Dermis blood vessel endothelial cell (primary cell): ENCODE data around the gene IPPK. TPM values are rescaled to one million over a fixed set of nuclear protein-coding genes. Genes with fewer than 3 reads are reported as not detected.
A peak's percentile ranks its signal among the peaks of the same experiment; 100 is the strongest.

Experiments
- DNase-seq: peaks from one replicate; pipeline ENCODE4 v3.0.0; 2010
- total RNA-seq: library from RNA; depleted of rRNA; stranded (reverse); fragments of >200 nt; gene quantifications from 2 replicates; pipeline ENCODE4 v1.2.3, GENCODE V29; 2014

Gene IPPK
- total RNA-seq, 1 donor from 2014 or later: 20.3 TPM

GRCh38 chr9:92656537-92656925 is 13.4 kb downstream of the IPPK start:
- no peak for DNase-seq

- no peak for DNase-seq
These were observed 13.9 kb downstream of the IPPK start for GRCh38 chr9:92655896-92656536.

- no peak for DNase-seq
These were observed 14.6 kb downstream of the IPPK start for GRCh38 chr9:92655366-92655765.

DNA sequence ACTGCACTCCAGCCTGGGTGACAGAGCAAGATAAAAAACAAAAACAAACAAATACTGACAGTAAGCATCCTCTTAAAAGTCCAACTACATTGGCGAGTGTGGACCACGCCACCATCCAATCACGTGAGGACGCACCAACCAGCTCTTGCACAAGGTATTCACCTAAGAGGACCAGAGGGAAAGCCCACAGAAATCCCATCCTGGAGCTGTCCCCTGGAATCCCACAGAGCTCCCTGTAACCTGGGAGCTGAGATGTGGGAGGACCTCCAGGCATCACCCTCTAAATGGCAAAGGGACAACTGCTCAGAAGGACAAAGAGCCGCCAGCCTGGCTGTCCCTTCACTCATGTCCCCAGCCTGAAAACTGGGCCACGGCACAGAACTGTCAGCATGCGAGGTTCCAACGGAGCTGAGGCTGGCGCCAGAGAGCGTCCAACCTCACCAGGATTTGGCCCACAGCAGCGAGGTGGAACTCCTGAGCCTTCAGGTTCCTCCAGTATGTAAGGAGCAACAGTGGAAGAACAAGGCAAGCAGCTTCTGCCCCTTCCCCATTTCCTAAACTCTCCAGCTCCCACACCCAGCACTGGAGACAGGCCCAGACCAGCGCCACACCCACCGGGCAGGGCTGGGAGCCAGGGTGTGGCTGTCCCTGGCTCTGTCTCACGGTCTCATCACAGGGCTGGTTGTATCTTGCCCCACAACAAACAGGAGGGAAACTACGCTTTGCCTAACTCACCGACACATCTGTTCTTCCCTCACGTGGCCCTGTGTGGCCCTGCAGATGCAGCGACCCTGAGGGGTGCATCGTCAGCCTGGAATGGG is 15.2 kb downstream of the IPPK start:
- DNase-seq: no peak

- no peak for DNase-seq
These were observed 17.5 kb downstream of the IPPK start for GRCh38 chr9:92652461-92652860.

DNA sequence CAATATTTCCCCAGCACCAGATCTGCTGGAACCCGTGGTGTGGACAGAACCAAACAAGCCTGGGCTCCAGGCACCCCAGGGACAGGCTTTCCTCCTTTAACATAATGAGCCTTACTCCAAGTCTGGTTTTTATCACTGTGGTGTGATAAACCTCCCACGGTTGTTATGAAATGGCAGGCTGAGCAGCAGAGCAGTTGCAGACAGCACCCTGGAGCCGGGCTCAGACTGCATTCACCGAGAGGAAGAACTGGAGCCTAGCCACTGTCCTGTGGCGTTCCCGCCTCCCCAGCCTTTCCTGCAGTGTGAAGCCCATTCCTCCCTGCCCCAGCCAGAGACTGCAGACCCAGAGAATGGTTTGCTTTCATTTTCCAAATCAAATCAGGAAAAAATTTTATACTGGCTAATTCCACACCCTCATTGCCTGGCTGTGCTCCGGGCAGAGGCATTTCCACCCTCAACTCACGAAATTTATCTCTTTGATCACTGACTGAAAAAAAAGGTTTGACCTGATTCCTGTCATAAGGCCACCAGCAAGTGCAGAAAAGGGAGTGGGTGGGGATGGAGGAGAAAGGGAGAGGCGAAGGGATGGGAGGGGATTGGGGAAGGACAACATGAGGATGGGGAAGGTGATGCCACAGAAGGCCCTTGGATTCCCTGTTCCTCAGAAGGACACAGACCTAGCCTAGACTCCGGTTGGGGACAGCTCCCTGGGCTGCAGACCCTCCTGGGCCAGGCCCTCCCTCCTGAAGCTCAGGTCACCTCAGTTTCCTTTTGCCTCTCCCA is 18.9 kb downstream of the IPPK start:
- no peak for DNase-seq

DNA sequence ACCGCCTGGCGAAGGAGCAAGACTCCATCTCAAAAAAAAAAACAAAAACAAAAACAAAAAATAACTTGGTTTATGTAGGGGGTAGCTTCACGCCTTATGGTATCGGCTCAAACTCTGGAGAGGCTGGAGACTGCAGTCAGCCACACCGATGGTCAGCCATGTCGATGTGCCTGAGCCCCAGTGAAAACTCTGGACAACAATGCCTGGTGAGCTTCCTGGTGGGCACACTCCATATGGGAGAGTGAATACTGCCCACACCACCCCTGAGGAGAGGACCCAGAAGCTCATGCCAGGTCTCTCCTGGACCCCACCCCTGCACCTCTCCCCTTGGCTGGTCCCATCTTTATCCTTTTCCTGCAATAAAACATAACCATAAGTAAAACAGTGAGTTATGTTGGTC is 19.6 kb downstream of the IPPK start:
- no peak for DNase-seq

DNA sequence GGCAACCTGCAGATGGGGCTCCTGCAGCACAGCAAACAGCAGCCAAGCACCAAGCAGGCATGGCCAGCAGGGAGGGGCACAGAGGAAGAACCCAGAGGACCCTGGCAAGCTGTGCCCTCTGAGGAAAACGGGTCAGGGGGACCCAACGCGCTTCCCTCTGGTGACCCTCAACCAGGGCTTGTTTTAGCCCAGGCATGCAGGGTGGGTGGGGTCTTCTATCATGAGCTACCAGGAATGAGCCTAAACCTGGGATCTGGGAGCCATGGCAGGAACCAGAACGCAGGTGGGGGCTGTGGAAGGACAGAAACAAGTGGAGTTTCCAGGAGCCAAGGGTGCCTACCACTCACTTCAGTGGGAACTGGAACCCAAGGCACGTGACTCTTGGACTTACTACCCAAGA is 20.9 kb downstream of the IPPK start:
- DNase-seq: no peak

DNA sequence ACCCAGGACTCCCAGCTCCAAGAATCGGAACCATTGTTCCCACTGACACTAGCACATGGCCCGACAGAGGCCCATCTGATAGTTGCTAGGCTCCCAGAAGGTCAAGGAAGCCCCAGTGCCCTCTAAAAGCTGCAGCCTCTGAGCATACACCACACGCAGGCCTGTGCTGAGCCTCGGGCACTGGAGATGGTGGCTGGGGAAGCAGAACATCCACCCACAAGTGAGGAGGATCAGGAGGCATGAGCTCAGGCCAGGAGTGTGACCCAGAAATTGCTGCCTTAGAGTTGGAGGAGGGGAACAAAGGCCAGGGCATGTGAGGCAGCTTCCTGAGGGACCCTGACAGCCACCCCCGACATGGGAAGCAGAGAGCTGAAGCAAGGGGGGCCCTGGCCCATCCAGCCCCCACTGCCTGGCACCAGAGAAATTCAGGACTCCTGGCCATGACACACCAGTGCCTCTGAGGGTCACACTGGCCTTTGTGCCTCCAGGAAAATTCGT is 21.4 kb downstream of the IPPK start:
- DNase-seq: no peak

DNA sequence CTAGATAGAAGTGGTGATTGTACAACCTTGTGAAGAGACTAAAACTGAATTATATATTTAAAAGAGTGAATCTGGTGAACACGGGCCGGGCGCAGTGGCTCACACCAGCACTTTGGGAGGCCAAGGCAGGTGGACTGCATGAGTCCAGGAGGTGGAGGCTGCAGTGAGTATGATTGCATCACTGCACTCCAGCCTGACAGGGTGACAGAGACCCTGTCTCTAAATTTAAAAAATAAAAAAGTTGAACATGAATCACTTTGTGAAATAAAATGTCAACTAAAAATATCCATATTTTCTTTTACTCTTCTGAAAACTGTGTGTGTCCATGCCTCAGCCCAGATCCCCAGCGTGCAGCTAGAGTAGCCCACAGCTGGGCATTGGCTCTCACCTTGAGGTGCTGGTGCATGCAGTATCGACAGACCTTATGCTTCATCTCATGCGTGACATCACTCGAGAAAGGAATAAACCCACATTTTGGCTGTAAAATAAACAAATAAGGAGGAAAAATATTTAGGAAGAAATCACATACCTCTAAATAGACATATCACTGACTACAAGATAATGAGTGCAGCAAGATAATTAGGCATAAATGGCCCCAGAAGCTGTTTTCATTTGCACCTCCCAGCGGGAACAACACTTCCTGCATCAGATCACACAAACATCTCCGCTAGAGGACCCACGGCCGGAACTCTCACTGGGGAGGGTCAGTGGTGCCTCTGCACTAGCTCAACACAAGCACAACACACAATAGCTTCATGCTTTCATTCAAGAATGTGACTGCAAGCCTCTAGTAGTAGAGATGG is 22.1 kb downstream of the IPPK start:
- peak; percentile 31 for DNase-seq

GRCh38 chr9:92645041-92645440 is 24.9 kb downstream of the IPPK start:
- no peak for DNase-seq

DNA sequence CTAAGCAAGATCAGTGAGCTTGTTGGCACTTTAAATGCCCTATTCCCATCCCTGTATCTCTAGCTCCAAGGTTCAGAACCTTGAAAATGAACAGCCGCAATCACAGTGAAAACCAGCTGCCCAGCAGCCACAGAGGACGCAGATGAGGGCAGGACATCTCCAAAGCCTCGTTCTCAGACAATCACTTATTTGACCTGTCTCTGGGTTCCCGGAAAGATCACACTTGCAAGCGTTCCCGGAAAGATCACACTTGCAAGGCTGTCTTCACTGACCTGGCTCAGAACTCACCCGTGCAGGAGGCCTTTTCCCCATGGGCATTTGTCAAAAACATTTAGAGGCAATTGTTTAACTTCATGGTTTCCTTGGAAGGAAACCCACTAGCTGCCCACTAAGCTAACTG is 25.7 kb downstream of the IPPK start:
- no peak for DNase-seq

GRCh38 chr9:92642564-92642963 is 27.4 kb downstream of the IPPK start:
- DNase-seq: no peak

DNA sequence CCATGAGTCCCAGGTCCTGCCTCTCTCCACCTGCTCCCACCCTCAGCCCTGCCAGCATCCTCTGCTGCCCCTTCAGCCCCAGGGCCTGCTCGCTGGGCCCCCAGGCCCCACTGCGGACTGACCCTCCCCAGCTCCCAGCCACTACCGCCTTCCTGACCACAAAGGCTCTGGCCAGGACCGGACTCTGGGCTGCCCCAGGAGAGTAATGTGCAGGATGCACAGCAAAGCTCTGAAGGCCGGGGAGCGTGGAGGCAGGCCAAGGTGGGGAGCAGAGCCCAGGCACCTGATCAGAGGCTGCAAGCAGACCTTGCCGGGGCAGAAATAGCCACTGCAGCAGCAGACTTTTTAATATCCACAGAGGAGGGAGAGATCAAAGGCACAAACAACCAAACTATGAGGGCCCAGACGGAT is 27.9 kb downstream of the IPPK start:
- DNase-seq: no peak

DNA sequence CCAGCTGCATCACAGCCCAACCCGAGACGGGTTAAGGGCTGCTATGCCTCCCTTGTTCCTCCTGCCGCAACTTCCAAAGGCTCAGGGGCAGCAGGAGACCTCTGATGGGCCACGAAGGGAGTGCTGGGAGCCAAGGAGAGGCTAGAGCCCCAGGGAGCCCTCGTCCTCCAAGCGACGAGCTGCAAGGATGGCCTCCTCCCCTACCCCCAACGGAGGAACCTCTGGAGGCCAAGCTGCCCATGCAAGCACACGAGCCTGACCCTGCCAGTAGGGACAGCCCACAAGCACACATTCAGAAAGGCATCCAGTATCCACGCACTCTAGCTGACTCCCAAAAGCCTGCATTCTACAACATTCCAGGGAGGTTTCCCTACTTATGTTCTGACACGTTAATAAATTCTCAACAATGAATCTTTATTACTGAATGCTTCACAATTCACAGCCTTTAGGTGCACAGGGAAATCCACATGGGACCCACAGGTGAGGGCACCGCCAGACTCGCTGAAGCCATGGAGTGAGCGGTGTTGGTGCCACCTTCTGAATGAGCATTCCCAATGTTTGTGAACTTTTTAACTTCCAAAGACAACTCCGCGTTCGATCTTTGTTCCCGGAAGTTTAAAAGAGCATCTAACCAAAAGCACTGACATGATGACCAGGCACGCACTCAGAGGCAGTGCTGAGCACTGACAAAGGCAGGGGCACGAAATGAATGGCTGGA is 28.7 kb downstream of the IPPK start:
- no peak for DNase-seq

GRCh38 chr9:92640398-92641091 is 29.4 kb downstream of the IPPK start:
- DNase-seq: no peak

GRCh38 chr9:92639791-92640271 is 30.1 kb downstream of the IPPK start:
- DNase-seq: no peak

DNA sequence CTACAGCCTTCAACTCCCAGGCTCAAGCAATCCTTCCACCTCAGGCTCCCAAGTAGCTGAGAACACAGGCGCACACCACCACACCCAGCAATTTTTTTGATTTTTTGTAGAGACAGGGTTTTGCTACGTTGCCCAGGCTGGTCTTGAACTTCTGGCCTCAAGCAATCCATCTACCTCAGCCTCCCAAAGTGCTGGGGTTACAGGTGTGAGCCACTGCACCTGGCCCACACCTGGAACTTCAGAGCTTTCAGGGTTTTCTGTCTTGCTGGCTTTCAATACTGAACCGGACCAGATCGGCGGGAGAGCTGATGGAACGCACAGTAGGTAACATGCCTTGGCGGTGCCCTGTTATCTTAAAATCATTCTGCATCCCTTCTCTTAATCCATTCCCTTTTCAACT is 30.8 kb downstream of the IPPK start:
- no peak for DNase-seq

DNA sequence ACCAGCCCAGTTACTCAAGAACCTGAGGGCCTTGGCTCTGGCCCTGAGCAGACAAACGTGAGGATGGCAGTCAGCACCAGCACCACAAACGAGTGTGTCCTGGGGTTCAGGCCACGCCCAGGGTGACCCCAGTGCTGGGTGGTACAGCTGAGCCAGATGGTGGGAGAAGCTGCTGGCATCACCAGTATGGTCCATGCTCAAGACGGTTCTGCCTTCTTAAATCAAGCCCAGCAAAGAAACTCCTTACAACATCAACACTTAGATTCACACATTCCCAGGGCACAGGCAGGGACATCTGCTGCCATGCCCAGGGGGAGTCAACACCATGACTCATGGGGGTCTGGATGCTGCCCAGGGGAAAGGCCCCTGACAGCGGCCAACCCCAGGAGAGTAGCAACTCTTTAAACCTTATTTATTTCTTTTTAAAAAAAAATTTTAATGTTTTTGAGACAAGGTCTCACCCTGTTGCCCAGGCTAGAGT is 31.3 kb downstream of the IPPK start:
- DNase-seq: no peak

GRCh38 chr9:92637886-92638620 is 31.9 kb downstream of the IPPK start:
- no peak for DNase-seq
